ENCODE results near the gene ATXN1L.
A peak's percentile ranks its signal among the peaks of the same experiment; 100 is the strongest.

ATXN1L gene

DNA sequence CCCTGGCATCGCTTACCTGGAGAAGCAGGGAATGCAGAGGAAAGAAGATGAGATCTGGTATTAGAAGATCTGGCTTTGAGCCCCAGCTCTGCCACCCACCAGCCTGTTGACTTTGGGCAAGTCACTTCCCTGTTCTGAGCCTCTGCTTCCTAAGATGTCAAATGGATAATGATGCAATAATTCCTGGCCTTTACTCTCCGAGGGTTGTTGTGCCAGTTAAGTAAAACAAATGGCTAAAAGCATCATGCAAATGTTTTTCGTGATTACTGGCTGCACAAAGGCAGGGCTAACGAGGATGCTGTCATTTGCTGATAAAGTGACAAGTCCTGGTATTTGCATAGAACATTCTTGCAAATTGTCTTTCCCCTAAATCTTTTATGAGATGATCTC is 39.5 kb downstream of the ATXN1L start:
- Histone ChIP-seq H3K4me3 (no peak overlapping the region), H3K36me3 (no peaks in the 10 kb centered on the region), H3K27ac (no peak overlapping the region), H3K9me3 (no peaks in the 10 kb centered on the region), H3K9ac (no peak overlapping the region), H3K4me2 (peak overlapping the region; percentile 96), H3K4me1 (peaks cover 38% of the 10 kb centered on the region), H3K27me3 (no peaks in the 10 kb centered on the region), H4K20me1 (peaks cover 29% of the 10 kb centered on the region)
- peak; percentile 41; the same call in 1 of the 2 replicates for TF ChIP-seq Cebpa-rat (IDR thresholded peaks at IDR 0.05)

DNA sequence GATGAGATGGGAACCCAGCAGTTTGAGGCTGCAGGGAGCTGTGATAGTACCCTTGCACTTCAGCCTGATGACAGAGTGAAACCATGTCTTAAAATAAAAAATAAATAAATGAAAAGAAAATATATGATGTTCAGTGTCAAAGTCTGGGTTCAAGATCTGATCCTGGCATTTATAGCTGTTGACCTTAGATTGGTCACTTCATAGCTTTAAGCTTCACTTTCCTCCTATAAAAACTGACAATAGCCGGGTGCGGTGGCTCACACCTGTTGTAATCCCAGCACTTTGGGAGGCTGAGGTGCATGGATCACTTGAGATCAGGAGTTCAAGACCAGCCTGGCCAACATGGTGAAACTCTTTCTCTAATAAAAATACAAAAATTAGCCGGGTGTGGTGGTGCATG is 43.4 kb downstream of the ATXN1L start:
- Histone ChIP-seq H3K9me3 (no peaks in the 10 kb centered on the region), H3K4me3 (no peak overlapping the region), H3K27ac (no peak overlapping the region), H3K36me3 (no peaks in the 10 kb centered on the region), H3K4me1 (peaks cover 20% of the 10 kb centered on the region), H3K9ac (no peak overlapping the region), H4K20me1 (no peaks in the 10 kb centered on the region), H3K27me3 (no peaks in the 10 kb centered on the region), H3K4me2 (no peak overlapping the region)
- no peak for TF ChIP-seq Cebpa-rat (IDR thresholded peaks at IDR 0.05)

DNA sequence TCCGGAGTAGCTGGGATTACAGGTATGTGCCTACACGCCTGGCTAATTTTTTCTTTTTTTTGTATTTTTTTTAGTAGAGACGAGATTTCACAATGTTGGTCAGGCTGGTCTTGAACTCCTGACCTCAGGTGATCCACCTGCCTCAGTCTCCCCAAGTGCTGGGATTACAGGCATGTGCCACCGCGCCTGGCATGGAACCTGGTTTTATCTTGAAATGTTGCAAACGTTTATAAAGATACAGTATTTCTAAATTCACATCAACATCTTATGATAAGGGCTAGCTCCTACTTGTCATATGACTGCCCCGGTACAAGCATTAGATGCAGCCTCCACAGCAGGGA is 48.1 kb downstream of the ATXN1L start:
- peak overlapping the region; percentile 98 for H3K9ac ChIP-seq
- H3K4me3 ChIP-seq = peak overlapping the region; percentile 97
- no peak overlapping the region; the same call in 1 of the 2 replicates for H3K27ac ChIP-seq
- peaks cover 15% of the 10 kb centered on the region for H3K36me3 ChIP-seq
- no peaks in the 10 kb centered on the region for H3K9me3 ChIP-seq
- peak overlapping the region; percentile 87 for H3K4me2 ChIP-seq
- peaks cover 32% of the 10 kb centered on the region for H4K20me1 ChIP-seq
- no peak for TF ChIP-seq Cebpa-rat (IDR thresholded peaks at IDR 0.05)
- no peaks in the 10 kb centered on the region for H3K27me3 ChIP-seq
- H3K4me1 ChIP-seq = peaks cover 37% of the 10 kb centered on the region

DNA sequence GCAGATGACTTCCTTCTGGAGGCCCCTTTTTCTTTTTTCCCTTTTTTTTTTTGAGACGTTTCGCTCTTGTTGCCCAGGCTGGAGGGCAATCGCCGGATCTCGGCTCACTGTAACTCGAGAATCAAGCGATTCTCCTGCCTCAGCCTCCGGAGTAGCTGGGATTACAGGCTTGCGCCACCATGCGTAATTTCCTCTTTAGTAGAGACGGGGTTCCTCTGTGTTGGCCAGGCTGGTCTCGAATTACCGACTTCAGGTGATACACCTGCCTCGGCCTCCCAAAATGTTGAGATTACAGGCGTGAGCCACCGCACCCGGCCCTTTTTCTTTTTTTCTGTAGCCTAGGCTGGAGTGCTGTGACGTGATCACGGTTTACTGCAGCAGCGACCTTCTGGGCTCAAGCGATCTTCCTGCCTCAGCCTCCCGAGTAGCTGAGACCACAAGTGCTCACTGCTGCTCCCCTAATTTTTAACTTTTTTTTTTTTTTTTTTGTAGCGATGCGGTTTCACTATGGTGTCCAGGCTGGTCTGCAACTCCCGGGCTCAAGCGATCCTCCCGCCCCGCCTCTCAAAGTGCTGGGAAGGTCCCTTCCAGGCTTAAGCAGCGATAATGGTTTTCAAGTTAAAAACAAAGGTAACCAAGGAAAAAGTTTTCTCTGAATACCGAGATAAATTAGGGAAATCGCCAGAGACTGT is 48.6 kb downstream of the ATXN1L start:
- no peak for TF ChIP-seq Cebpa-rat (IDR thresholded peaks at IDR 0.05)

DNA sequence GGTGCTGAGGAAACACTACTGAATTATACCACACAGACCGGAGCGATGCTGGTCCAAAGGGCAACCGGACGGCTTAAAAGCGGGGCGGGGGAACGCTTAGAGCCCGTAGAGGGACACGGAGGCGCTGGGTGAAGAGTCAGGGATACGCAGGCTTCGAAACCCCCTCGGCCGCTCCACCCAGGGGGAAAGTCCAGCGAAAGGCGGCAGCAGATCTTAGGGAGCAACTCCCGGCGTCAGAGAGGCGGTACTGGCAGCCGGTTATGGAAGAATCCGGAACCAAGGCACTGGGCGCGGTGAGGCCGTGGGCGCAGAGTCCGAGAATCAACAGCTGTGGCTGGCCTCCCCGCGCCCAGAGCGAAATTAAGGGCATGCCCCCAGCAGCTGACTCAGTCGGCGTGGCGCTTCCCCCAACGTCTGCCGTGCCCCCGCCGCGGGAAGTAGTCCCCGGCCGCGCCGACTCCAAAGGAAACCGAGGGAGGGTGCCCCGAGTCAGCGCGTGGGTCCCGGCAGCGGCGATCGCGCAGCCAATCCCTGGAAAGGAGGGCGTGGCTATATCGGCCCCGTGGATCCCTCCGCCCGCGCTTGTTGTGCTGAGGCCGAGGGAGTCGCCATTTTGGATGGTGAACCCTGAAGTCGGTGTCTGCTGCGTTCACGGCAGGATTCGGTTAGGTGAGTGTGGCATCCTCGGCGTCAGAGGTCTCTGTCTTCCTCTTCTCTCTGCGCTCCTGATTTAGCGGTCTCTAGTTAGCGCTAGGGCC is 49.3 kb downstream of the ATXN1L start, which contains the start of gene IST1:
TSS of gene IST1 (plus strand) at position 611 of the 758 bp plus-strand sequence. CDS start 20,110 bp downstream, outside the sequence.
- H3K27ac ChIP-seq = peak within 1 kb of the TSS; percentile 95
- H3K9ac ChIP-seq = peak within 1 kb of the TSS; percentile 98
- peaks cover 44% of the 10 kb centered on the region for H4K20me1 ChIP-seq
- peaks cover 24% of the 10 kb centered on the region for H3K36me3 ChIP-seq
- no peaks in the 10 kb centered on the region for H3K27me3 ChIP-seq
- H3K4me3 ChIP-seq = peak within 1 kb of the TSS; percentile 97
- TF ChIP-seq Cebpa-rat (IDR thresholded peaks at IDR 0.05) = no peak
- H3K4me2 ChIP-seq = peak within 1 kb of the TSS; percentile 99
- no peaks in the 10 kb centered on the region for H3K9me3 ChIP-seq
- H3K4me1 ChIP-seq = peaks cover 49% of the 10 kb centered on the region

More for the DNA sequence above, 48.6 kb downstream of the ATXN1L start:
- Histone ChIP-seq H3K4me2 (peak overlapping the region; percentile 87), H3K36me3 (peaks cover 20% of the 10 kb centered on the region), H3K4me3 (peak overlapping the region; percentile 97), H3K27me3 (no peaks in the 10 kb centered on the region), H3K9ac (peak overlapping the region; percentile 98), H3K4me1 (peaks cover 42% of the 10 kb centered on the region), H3K9me3 (no peaks in the 10 kb centered on the region), H4K20me1 (peaks cover 37% of the 10 kb centered on the region), H3K27ac (peak overlapping the region; percentile 95)

DNA sequence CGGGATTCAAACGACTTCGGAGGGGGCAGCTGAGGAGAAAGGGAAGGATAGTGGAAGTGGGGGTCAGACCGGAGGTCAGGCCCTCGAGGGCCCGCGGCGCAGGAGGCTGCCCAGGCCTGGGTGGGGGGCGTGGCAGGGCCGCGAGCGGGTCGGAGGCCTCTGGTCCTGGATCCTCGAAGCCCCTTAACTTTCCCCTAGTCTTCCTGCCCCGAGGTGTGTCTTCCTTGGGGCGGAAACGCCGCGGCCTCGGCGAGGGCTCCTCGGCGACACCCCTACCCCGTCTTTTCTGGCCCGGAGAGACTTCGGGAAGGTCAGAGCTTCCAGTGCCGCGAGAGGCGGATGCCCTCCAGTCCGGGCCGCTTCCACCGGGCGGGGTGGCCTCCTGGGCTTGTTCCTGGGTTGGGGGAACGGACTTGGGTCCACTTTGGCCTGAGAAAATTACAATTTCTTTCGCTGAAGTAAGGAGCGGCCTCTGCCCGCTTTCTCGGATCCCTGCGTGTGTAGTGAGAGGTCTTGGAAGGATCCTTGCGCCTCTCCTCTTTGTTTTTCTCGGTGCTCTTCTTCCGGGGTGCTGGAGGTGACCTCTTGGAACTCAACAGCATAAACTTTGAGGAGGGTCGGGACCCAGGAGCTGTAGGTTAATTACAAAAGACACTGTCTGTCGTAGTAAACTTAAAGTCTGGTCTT is 50.0 kb downstream of the ATXN1L start:
- Histone ChIP-seq H3K9me3 (no peaks in the 10 kb centered on the region), H3K4me3 (peak overlapping the region; percentile 97), H3K27ac (peak overlapping the region; percentile 95), H3K4me2 (peak overlapping the region; percentile 99), H4K20me1 (peaks cover 52% of the 10 kb centered on the region), H3K27me3 (no peaks in the 10 kb centered on the region), H3K36me3 (peaks cover 24% of the 10 kb centered on the region), H3K4me1 (peaks cover 53% of the 10 kb centered on the region), H3K9ac (peak overlapping the region; percentile 98)
- TF ChIP-seq Cebpa-rat (IDR thresholded peaks at IDR 0.05) = no peak

DNA sequence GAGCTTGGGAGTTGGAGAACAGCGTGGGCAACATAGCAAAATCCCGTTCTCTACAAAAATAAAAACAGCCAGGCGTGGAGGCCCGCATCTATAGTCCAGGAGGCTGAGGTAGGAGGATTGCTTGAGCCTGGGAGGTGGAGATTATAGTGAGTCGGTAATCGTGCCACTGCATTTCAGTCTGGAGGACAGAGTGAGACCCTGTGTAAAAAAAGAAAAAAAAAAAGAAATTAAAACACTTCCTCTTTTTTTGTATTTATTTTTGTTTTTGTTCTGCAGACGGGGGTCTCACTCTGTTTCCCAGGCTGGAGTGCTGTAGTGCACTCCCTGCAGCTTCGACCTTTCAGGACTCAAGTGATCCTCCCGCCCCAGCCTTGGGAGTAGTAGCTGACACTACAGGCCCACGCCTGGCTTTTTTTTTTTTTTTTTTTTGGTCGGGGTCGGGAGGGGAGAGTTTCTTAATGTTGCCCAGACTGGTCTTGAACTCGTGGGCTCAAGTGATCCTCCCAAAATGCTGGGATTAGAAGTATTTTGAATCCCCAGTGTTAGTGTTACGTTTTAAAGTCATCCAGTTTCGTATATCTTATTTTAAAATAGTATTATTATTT is 51.1 kb downstream of the ATXN1L start:
- Histone ChIP-seq H3K27ac (peak overlapping the region; percentile 95), H3K9ac (peak overlapping the region; percentile 98), H3K4me1 (peaks cover 48% of the 10 kb centered on the region), H3K4me2 (peak overlapping the region; percentile 99), H3K4me3 (peak overlapping the region; percentile 97), H4K20me1 (peaks cover 62% of the 10 kb centered on the region), H3K27me3 (no peaks in the 10 kb centered on the region), H3K36me3 (peaks cover 24% of the 10 kb centered on the region), H3K9me3 (0 out of 2 replicates have a peak, but pooled peaks cover 4% of the 10 kb centered on the region)
- no peak for TF ChIP-seq Cebpa-rat (IDR thresholded peaks at IDR 0.05)

DNA sequence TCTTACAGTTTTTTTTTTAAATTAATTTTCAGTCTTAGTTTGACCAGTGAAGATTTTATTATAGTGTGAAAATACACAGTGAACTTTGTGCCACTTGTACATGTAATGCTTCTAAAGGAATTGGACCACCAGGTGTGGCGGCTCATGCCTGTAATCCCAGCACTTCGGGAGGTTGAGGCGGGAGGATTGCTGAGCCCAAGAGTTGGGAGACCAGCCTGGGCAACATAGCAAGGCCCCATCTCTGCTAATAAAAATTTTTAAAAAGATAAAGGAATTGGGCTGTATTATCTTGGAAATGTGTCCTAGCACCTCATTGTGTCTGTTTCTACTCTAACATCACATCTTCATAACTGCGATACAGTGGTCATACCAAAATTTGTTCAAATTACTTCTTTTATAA is 53.4 kb downstream of the ATXN1L start:
- no peak for TF ChIP-seq Cebpa-rat (IDR thresholded peaks at IDR 0.05)
- peaks cover 85% of the 10 kb centered on the region for H4K20me1 ChIP-seq
- H3K9ac ChIP-seq = no peak overlapping the region
- no peaks in the 10 kb centered on the region for H3K27me3 ChIP-seq
- H3K36me3 ChIP-seq = peaks cover 37% of the 10 kb centered on the region
- H3K4me3 ChIP-seq = no peak overlapping the region
- H3K9me3 ChIP-seq = peaks cover 8% of the 10 kb centered on the region; the same call in 1 of the 2 replicates
- peak overlapping the region; percentile 99 for H3K4me2 ChIP-seq
- H3K27ac ChIP-seq = no peak overlapping the region
- H3K4me1 ChIP-seq = peaks cover 42% of the 10 kb centered on the region

DNA sequence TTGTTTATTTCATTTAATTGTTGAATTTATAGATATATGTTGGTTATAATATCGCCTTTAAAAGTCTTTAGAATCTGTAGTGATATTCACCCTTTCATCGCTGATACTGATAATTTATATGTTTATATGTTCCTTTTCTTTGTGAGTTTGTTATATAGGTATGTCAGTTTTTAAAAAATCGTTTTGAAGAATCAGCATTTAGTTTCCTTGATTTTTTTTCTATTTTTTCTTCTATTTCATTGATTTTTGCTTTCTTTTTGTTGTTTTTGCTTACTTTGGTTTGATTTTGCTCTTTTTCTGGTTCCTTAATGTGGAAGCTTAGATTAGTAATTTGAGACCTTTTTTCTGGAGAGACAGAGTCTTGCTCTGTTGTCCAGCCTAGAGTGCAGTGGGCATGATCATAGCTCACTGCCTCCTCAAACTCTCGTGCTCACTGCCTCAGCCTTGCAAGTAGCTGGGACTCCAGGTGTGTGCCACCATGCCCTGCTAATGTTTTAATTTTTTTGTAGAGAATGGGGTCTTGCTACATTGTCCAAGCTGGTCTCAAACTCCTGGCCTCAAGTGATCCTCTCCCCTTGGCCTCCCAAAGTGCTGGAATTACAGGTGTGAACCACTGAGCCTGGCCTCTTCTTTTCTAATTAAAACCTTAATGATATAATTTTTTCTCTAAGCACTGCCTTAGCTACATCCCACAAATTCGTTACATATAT is 57.0 kb downstream of the ATXN1L start:
- H3K4me1 ChIP-seq = peaks cover 36% of the 10 kb centered on the region
- H3K27me3 ChIP-seq = no peaks in the 10 kb centered on the region
- H3K4me3 ChIP-seq = no peak overlapping the region
- H3K9ac ChIP-seq = no peak overlapping the region
- TF ChIP-seq Cebpa-rat (IDR thresholded peaks at IDR 0.05) = no peak
- H3K27ac ChIP-seq = no peak overlapping the region
- H3K9me3 ChIP-seq = peaks cover 13% of the 10 kb centered on the region; the same call in 1 of the 2 replicates
- peaks cover 100% of the 10 kb centered on the region for H4K20me1 ChIP-seq
- no peak overlapping the region for H3K4me2 ChIP-seq
- H3K36me3 ChIP-seq = peaks cover 56% of the 10 kb centered on the region

All from BLaER1 (cell line).